B cell (primary cell): ENCODE data around the gene EGFL7. TPM values are rescaled to one million over a fixed set of nuclear protein-coding genes. Genes with fewer than 3 reads are reported as not detected.

Experiments used
- ATAC-seq: fragments of 200-7000 bp; cut with Tn5 transposase; one replicate; pipeline ENCODE4 v1.10.0; 2021; ENCODE audit warnings: low read depth, mild to moderate bottlenecking, moderate number of reproducible peaks, moderate library complexity
- CTCF ChIA-PET: fragments of 350-600 bp; sonication (Branson Sonifier 250); formaldehyde crosslinking; loops from one replicate; lab custom pipeline; 2021; ENCODE audit warnings: antibody characterized with exemption, inconsistent platforms; lab: Charles Lee
- POLR2A ChIA-PET: fragments of 350-600 bp; sonication (Branson Sonifier 250); formaldehyde crosslinking; loops from one replicate; lab custom pipeline; 2021; ENCODE audit warnings: antibody characterized with exemption; lab: Charles Lee
- DNase-seq: peaks from one replicate; pipeline ENCODE4 v3.0.0; 2013
- H2AFZ ChIP-seq: 2 replicates; pipeline ENCODE4 v1.6.1; 2012; ENCODE audit warnings: mild to moderate bottlenecking, low read depth, low read length; ENCODE audit not compliant: insufficient read depth, poor library complexity, severe bottlenecking
- H3K27ac ChIP-seq, 2 donors: 1 replicate in 1 of 2; 2 replicates in 1 of 2; pipeline ENCODE4 v1.5.1; 2012 to 2013; ENCODE audit warnings: low read length in 2 of 2, mild to moderate bottlenecking in 2 of 2, moderate library complexity in 1 of 2
- H3K27me3 ChIP-seq, 4 experiments: fragments of 200-600 bp in 1 of 4; sonication (generic) in 1 of 4; replicated peaks in 1 of 4; 1 replicate in 2 of 4; 2 replicates in 2 of 4; pipeline versions ENCODE4 v1.6.1 to v1.7.0; 2013 to 2016; ENCODE audit warnings: low read length in 3 of 4, mild to moderate bottlenecking in 2 of 4, mixed read lengths in 1 of 4, moderate library complexity in 1 of 4; ENCODE audit not compliant: insufficient read depth in 4 of 4, control insufficient read depth in 3 of 4; ENCODE audit errors: control extremely low read depth in 1 of 4
- H3K36me3 ChIP-seq, 2 experiments: replicated peaks in 1 of 2; 1 replicate in 1 of 2; 2 replicates in 1 of 2; pipeline versions ENCODE4 v1.6.1 to v1.7.1; 2013; ENCODE audit warnings: low read length in 1 of 2; ENCODE audit not compliant: insufficient read depth in 2 of 2, control insufficient read depth in 1 of 2; ENCODE audit errors: control extremely low read depth in 1 of 2, extremely low read depth in 1 of 2
- H3K4me1 ChIP-seq, 2 donors: fragments of 200-600 bp in 1 of 2; sonication (generic) in 1 of 2; 1 replicate in 1 of 2; 2 replicates in 1 of 2; pipeline versions ENCODE4 v1.5.1 to v1.6.1; 2013 to 2017; ENCODE audit warnings: low read length in 2 of 2; ENCODE audit not compliant: control insufficient read depth in 2 of 2, insufficient read depth in 2 of 2
- H3K4me2 ChIP-seq: replicated peaks from 2 replicates; pipeline ENCODE3; 2012; ENCODE audit warnings: mild to moderate bottlenecking, low read depth, low read length; ENCODE audit not compliant: poor library complexity, severe bottlenecking
- H3K4me3 ChIP-seq, 5 experiments: fragments of 200-600 bp in 1 of 5; sonication (generic) in 1 of 5; 1 replicate in 3 of 5; 2 replicates in 2 of 5; pipeline versions ENCODE4 v1.5.1 to v1.7.0; 2011 to 2016; ENCODE audit warnings: low read length in 4 of 5, mild to moderate bottlenecking in 4 of 5, low read depth in 2 of 5, control low read depth in 1 of 5, moderate library complexity in 1 of 5; ENCODE audit not compliant: insufficient read depth in 1 of 5; ENCODE audit errors: control extremely low read depth in 1 of 5, extremely low read depth in 1 of 5
- H3K79me2 ChIP-seq: fragments of 200-600 bp; sonication (generic); one replicate; pipeline ENCODE4 v1.6.0; 2016; ENCODE audit warnings: low read length; ENCODE audit not compliant: control insufficient read depth, insufficient read depth
- H3K9ac ChIP-seq: fragments of 200-600 bp; sonication (generic); 2 replicates; pipeline ENCODE4 v1.6.1; 2017; ENCODE audit warnings: mild to moderate bottlenecking, low read length, moderate library complexity
- H3K9me3 ChIP-seq, 3 donors: one replicate each; pipeline versions ENCODE4 v1.6.1 to v1.7.1; 2013; ENCODE audit warnings: low read length in 2 of 3; ENCODE audit not compliant: control insufficient read depth in 2 of 3, insufficient read depth in 1 of 3; ENCODE audit errors: control extremely low read depth in 1 of 3
- H4K20me1 ChIP-seq: 2 replicates; pipeline ENCODE4 v1.6.0; 2012; ENCODE audit warnings: mild to moderate bottlenecking, low read length; ENCODE audit not compliant: insufficient read depth, control insufficient read depth, poor library complexity, severe bottlenecking
- H3K27ac Mint-ChIP-seq: one replicate; pipeline ENCODE4 v1.8.0; 2021; ENCODE audit warnings: mixed read lengths
- H3K27me3 Mint-ChIP-seq: one replicate; pipeline ENCODE4 v1.8.0; 2021; ENCODE audit warnings: mixed read lengths
- H3K4me1 Mint-ChIP-seq: one replicate; pipeline ENCODE4 v1.8.0; 2021; ENCODE audit warnings: mixed read lengths
- H3K4me3 Mint-ChIP-seq: one replicate; pipeline ENCODE4 v1.8.0; 2021; ENCODE audit warnings: mixed read lengths
- H3K9me3 Mint-ChIP-seq: one replicate; pipeline ENCODE4 v1.8.0; 2022; ENCODE audit warnings: mixed read lengths; ENCODE audit not compliant: insufficient read depth
- CTCF ChIP-seq: fragments of 200-600 bp; IDR thresholded peaks from one replicate; pipeline ENCODE4 v1.8.0; 2022; ENCODE audit warnings: antibody characterized with exemption, mild to moderate bottlenecking
- EZH2 ChIP-seq: IDR thresholded peaks from 2 replicates; pipeline ENCODE4 v1.6.1; 2012; ENCODE audit warnings: borderline replicate concordance, low read depth, mild to moderate bottlenecking, moderate library complexity, low read length; ENCODE audit not compliant: insufficient read depth, poor library complexity, severe bottlenecking
- WGBS: methylation state at CpG from one replicate; pipeline ENCODE4 v1.1.5; 2013; ENCODE audit warnings: missing lambda C conversion rate; ENCODE audit not compliant: insufficient coverage; 5-methylcytosine and 5-hydroxymethylcytosine counted together
- intact Hi-C: fragments of 100-400 bp; cut with micrococcal nuclease; formaldehyde crosslinking; loops from one replicate; pipeline ENCODE4 v1.10.0; 2022
- polyA plus RNA-seq: library from polyadenylated mRNA; depleted of rRNA; stranded (reverse); fragments of >200 nt; gene quantifications from 2 replicates; pipeline ENCODE4 v1.2.3, GENCODE V29; 2012
- total RNA-seq, 2 donors: library from RNA; stranded (reverse); fragments of 120-200 nt in 1 of 2; gene quantifications; 1 replicate in 1 of 2; 2 replicates in 1 of 2; pipeline versions ENCODE4 v1.2.3 to v1.2.4, GENCODE V29; 2013 to 2022

EGFL7 gene
- total and polyA plus RNA-seq, 2 donors (not counting 1 experiment from before 2014, with no cell fraction given), result 0.34 TPM; not detected in 1

GRCh38 chr9:136670576-136671253 is 8.0 kb downstream of the EGFL7 start:
- H3K79me2 ChIP-seq, result no peaks in the 10 kb centered on the region
- TF ChIP-seq CTCF, result no peak
- TF ChIP-seq EZH2, result no peak
- DNase-seq (no peak), ATAC-seq (no peak)
- peaks cover 7% of the 10 kb centered on the region for H4K20me1 ChIP-seq
- no peaks in the 10 kb centered on the region for H3K9me3 ChIP-seq
- no peak overlapping the region for H3K4me3 ChIP-seq
- H3K4me3 Mint-ChIP-seq, result no peak overlapping the region
- H3K4me1 Mint-ChIP-seq, result peaks cover 7% of the 10 kb centered on the region
- peaks cover 0 to 6% of the 10 kb centered on the region in 2 experiments for H3K36me3 ChIP-seq
- ChIA-PET CTCF (interaction anchor here (0.7 to 2.9 kb wide), 6 partner anchors 9 to 59 kb away, joined by 4 to 17 read pairs (median 6); no protein-coding TSS in a partner anchor), POLR2A (interaction anchor here (0.5 to 0.6 kb wide), 2 partner anchors 10 to 60 kb away, joined by 4 to 7 read pairs; no protein-coding TSS in a partner anchor)
- intact Hi-C loops, result no loop called here
- no peak overlapping the region for H2AFZ ChIP-seq
- no peak overlapping the region for H3K4me2 ChIP-seq
- no peaks in the 10 kb centered on the region for H3K9me3 Mint-ChIP-seq
- H3K27me3 ChIP-seq, result peaks cover 0 to 20% (median 8%) of the 10 kb centered on the region in 4 experiments
- H3K27ac Mint-ChIP-seq, result no peak overlapping the region
- H3K27ac ChIP-seq, result no peak overlapping the region
- H3K27me3 Mint-ChIP-seq, result peaks cover 5% of the 10 kb centered on the region
- H3K9ac ChIP-seq, result no peak overlapping the region
- H3K4me1 ChIP-seq, result peaks cover 5% of the 10 kb centered on the region in 2 donors
- WGBS, result 77% methylated on average over 36 of the region's 36 CpGs

- POLR2A ChIA-PET, result interaction anchor here (0.5 to 0.6 kb wide), 3 partner anchors 25 to 456 kb away, joined by 4 to 19 read pairs (median 15); no protein-coding TSS in a partner anchor
- H4K20me1 ChIP-seq, result peaks cover 7% of the 10 kb centered on the region
- intact Hi-C loops, result no loop called here
Observed at GRCh38 chr9:136671254-136671614, 8.5 kb downstream of the EGFL7 start.

More at GRCh38 chr9:136671254-136671614, 8.5 kb downstream of the EGFL7 start:
- no peaks in the 10 kb centered on the region for H3K9me3 ChIP-seq
- H3K4me1 ChIP-seq, result peaks cover 5% of the 10 kb centered on the region in 2 donors
- Mint-ChIP-seq H3K4me1 (peaks cover 7% of the 10 kb centered on the region), H3K27me3 (peaks cover 5% of the 10 kb centered on the region), H3K4me3 (no peak overlapping the region), H3K9me3 (no peaks in the 10 kb centered on the region), H3K27ac (no peak overlapping the region)
- H2AFZ ChIP-seq, result no peak overlapping the region
- peaks cover 0 to 7% of the 10 kb centered on the region in 2 experiments for H3K36me3 ChIP-seq
- H3K79me2 ChIP-seq, result no peaks in the 10 kb centered on the region
- CTCF ChIA-PET, result interaction anchor here (0.6 to 2.9 kb wide), 10 partner anchors 9 to 875 kb away, joined by 3 to 17 read pairs (median 5); no protein-coding TSS in a partner anchor
- ATAC-seq (no peak), DNase-seq (no peak)
- H3K4me3 ChIP-seq, result no peak overlapping the region
- no peak overlapping the region for H3K27ac ChIP-seq
- no peak for TF ChIP-seq EZH2
- TF ChIP-seq CTCF, result no peak
- no peak overlapping the region for H3K9ac ChIP-seq
- no peak overlapping the region for H3K4me2 ChIP-seq
- peaks cover 0 to 20% (median 8%) of the 10 kb centered on the region in 4 experiments for H3K27me3 ChIP-seq
- WGBS, result 79% methylated on average over 9 of the region's 12 CpGs
